ENCODE measurements around the gene LRP1B.

- TF ChIP-seq TAF1 (IDR thresholded peaks at IDR 0.05; ENCODE audit: borderline replicate concordance, insufficient read depth, low read length), result no peak
- TF ChIP-seq POLR2AphosphoS5 (IDR thresholded peaks at IDR 0.05; ENCODE audit: low read depth, low read length), result no peak
Observed at GRCh38 chr2:141317986-141318385, 812.8 kb downstream of the LRP1B start.

All from PFSK-1 (cell line).